ENCODE data around the gene RPTOR. TPM values are rescaled to one million over a fixed set of nuclear protein-coding genes. Genes with fewer than 3 reads are reported as not detected.

RPTOR gene
- polyA plus RNA-seq, 1 donor from 2014 or later = 8.0 TPM

GRCh38 chr17:80725517-80725916 is 180.9 kb downstream of the RPTOR start:
- Histone ChIP-seq H3K9me3 (ENCODE audit: low read length) (no peaks in the 10 kb centered on the region), H3K27ac (ENCODE audit: low read length) (no peak overlapping the region), H3K4me3 (ENCODE audit: low read length) (no peak overlapping the region), H3K9ac (ENCODE audit: low read length) (no peak overlapping the region), H3K9me2 (ENCODE audit: insufficient read depth, low read length) (no peaks in the 10 kb centered on the region), H3K4me2 (ENCODE audit: low read length) (no peak overlapping the region), H2AFZ (ENCODE audit: low read depth, low read length) (no peak overlapping the region), H3K27me3 (ENCODE audit: insufficient read depth, low read depth, low read length) (no peaks in the 10 kb centered on the region), H3K36me3 (ENCODE audit: insufficient read depth, low read length) (no peaks in the 10 kb centered on the region), H3F3A (ENCODE audit: insufficient read depth, low read length, poor library complexity, severe bottlenecking) (no peaks in the 10 kb centered on the region), H3K79me2 (replicated peaks; ENCODE audit: insufficient read depth, low read length) (no peaks in the 10 kb centered on the region), H4K20me1 (ENCODE audit: insufficient read depth) (no peaks in the 10 kb centered on the region)
- no peak for TF ChIP-seq RAD21 (conservative IDR thresholded peaks at IDR 0.05)
- TF ChIP-seq EZH2 (IDR thresholded peaks at IDR 0.05; ENCODE audit: borderline replicate concordance, insufficient read depth, low read length, poor library complexity, severe bottlenecking) = no peak
- no peak for TF ChIP-seq SMC3 (conservative IDR thresholded peaks at IDR 0.05; ENCODE audit: poor library complexity)
- TF ChIP-seq REST (IDR thresholded peaks at IDR 0.05; ENCODE audit: borderline replicate concordance) = no peak
- no peak for TF ChIP-seq TAF1 (IDR thresholded peaks at IDR 0.05; ENCODE audit: low read depth)
- TF ChIP-seq CTCF (IDR thresholded peaks at IDR 0.05; ENCODE audit: poor library complexity, severe bottlenecking) = no peak
- TF ChIP-seq MXI1 (conservative IDR thresholded peaks at IDR 0.05; ENCODE audit: poor library complexity, severe bottlenecking) = no peak
- TF ChIP-seq POLR2AphosphoS5 (IDR thresholded peaks at IDR 0.05) = no peak
- no peak for TF ChIP-seq EP300 (conservative IDR thresholded peaks at IDR 0.05; ENCODE audit: poor library complexity, severe bottlenecking)

GRCh38 chr17:80726558-80727408 is 182.1 kb downstream of the RPTOR start:
- Histone ChIP-seq H3K27me3 (ENCODE audit: insufficient read depth, low read depth, low read length) (no peaks in the 10 kb centered on the region), H3K4me2 (ENCODE audit: low read length) (no peak overlapping the region), H3K9me2 (ENCODE audit: insufficient read depth, low read length) (no peaks in the 10 kb centered on the region), H3F3A (ENCODE audit: insufficient read depth, low read length, poor library complexity, severe bottlenecking) (no peaks in the 10 kb centered on the region), H3K9ac (ENCODE audit: low read length) (no peak overlapping the region), H3K9me3 (ENCODE audit: low read length) (no peaks in the 10 kb centered on the region), H2AFZ (ENCODE audit: low read depth, low read length) (no peak overlapping the region), H3K36me3 (ENCODE audit: insufficient read depth, low read length) (no peaks in the 10 kb centered on the region), H3K27ac (ENCODE audit: low read length) (no peak overlapping the region), H3K4me3 (ENCODE audit: low read length) (no peak overlapping the region), H4K20me1 (ENCODE audit: insufficient read depth) (no peaks in the 10 kb centered on the region), H3K79me2 (replicated peaks; ENCODE audit: insufficient read depth, low read length) (no peaks in the 10 kb centered on the region)
- TF ChIP-seq REST (IDR thresholded peaks at IDR 0.05; ENCODE audit: borderline replicate concordance) (no peak), SMC3 (conservative IDR thresholded peaks at IDR 0.05; ENCODE audit: poor library complexity) (no peak), CTCF (IDR thresholded peaks at IDR 0.05; ENCODE audit: poor library complexity, severe bottlenecking) (no peak), EZH2 (IDR thresholded peaks at IDR 0.05; ENCODE audit: borderline replicate concordance, insufficient read depth, low read length, poor library complexity, severe bottlenecking) (no peak), POLR2AphosphoS5 (IDR thresholded peaks at IDR 0.05) (no peak), EP300 (conservative IDR thresholded peaks at IDR 0.05; ENCODE audit: poor library complexity, severe bottlenecking) (no peak)
